ENCODE data around the gene REXO1.
"Not testable (repeated sequence)": the region's sequence is repeated elsewhere in the genome, so short reads cannot be mapped to it uniquely, and the experiment has no call there.

REXO1 gene

GRCh38 chr19:1811472-1811894, 36.8 kb downstream of the REXO1 start:
- DNase-seq: peak; percentile 18

GRCh38 chr19:1810439-1811160, 37.7 kb downstream of the REXO1 start:
- no peak for DNase-seq

- no peak for DNase-seq
These were observed 38.6 kb downstream of the REXO1 start for GRCh38 chr19:1809678-1810077.

GRCh38 chr19:1808395-1808731, 39.9 kb downstream of the REXO1 start:
- no peak for DNase-seq

GRCh38 chr19:1807695-1808394, 40.4 kb downstream of the REXO1 start:
- no peak for DNase-seq

- no peak for DNase-seq
These were observed 41.1 kb downstream of the REXO1 start for GRCh38 chr19:1807030-1807694.

GRCh38 chr19:1806184-1807029, 41.9 kb downstream of the REXO1 start:
- DNase-seq: no peak

- DNase-seq: no peak
These were observed 42.7 kb downstream of the REXO1 start for GRCh38 chr19:1805401-1806183.

GRCh38 chr19:1804858-1805257, 43.4 kb downstream of the REXO1 start:
- DNase-seq: no peak

- DNase-seq: no peak
These were observed 48.5 kb downstream of the REXO1 start for GRCh38 chr19:1799695-1800342.

- not testable (repeated sequence) for DNase-seq
These were observed 51.0 kb downstream of the REXO1 start for GRCh38 chr19:1797313-1797712.

- no peak for DNase-seq
These were observed 51.7 kb downstream of the REXO1 start for GRCh38 chr19:1796395-1797142.

- DNase-seq: no peak
These were observed 53.7 kb downstream of the REXO1 start for GRCh38 chr19:1794424-1795172.

- DNase-seq: no peak
These were observed 56.4 kb downstream of the REXO1 start for GRCh38 chr19:1791879-1792278.

GRCh38 chr19:1790054-1790792, 58.1 kb downstream of the REXO1 start:
- DNase-seq: no peak

- no peak for DNase-seq
These were observed 58.8 kb downstream of the REXO1 start for GRCh38 chr19:1789261-1790041.

GRCh38 chr19:1787116-1787515, 61.2 kb downstream of the REXO1 start:
- DNase-seq: no peak

GRCh38 chr19:1786668-1787067, 61.6 kb downstream of the REXO1 start:
- DNase-seq: no peak

GRCh38 chr19:1785310-1785709, 63.0 kb downstream of the REXO1 start:
- DNase-seq: no peak
